GM10266 (cell line): Measurements from ENCODE around the gene HSD17B3.
"Not testable (repeated sequence)": the region's sequence is repeated elsewhere in the genome, so short reads cannot be mapped to it uniquely, and the experiment has no call there.

Experiments used
- DNase-seq: peaks from one replicate; pipeline ENCODE4 v3.0.0; 2012; ENCODE audit errors: extremely low spot score
- TF ChIP-seq, protein P1 (sequence below): IDR thresholded peaks from 2 replicates; pipeline ENCODE4 v1.5.1; 2012; ENCODE audit warnings: mild to moderate bottlenecking, low read depth; ENCODE audit not compliant: control insufficient read depth, insufficient read depth; ENCODE audit errors: missing control alignments

The HSD17B3 gene

DNA sequence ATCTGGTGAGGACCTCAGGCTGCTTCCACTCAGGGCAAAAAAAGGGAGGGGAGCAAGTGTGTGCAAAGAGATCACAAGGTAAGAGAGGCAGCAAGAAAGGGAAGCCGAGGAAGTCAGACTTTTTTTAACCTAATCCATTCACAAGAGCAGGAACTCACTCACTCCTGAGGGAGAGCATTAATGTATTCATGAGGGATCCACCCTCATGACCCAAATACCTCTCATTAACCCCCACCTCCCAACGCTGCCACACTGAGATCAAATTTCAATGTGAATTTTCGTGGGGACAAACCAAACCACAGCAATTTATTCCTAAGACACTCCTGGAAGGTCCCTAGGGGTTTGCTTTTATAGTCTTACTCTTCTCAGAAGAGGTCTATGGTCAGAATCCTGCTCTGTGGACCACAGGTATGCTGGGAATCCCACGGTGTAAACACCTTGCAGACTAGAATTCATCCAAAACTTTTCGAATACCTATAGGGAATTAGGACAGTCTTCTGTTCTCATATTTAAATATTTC is 108.7 kb downstream of the HSD17B3 start:
- no peak for DNase-seq
- TF ChIP-seq, protein P1, sequence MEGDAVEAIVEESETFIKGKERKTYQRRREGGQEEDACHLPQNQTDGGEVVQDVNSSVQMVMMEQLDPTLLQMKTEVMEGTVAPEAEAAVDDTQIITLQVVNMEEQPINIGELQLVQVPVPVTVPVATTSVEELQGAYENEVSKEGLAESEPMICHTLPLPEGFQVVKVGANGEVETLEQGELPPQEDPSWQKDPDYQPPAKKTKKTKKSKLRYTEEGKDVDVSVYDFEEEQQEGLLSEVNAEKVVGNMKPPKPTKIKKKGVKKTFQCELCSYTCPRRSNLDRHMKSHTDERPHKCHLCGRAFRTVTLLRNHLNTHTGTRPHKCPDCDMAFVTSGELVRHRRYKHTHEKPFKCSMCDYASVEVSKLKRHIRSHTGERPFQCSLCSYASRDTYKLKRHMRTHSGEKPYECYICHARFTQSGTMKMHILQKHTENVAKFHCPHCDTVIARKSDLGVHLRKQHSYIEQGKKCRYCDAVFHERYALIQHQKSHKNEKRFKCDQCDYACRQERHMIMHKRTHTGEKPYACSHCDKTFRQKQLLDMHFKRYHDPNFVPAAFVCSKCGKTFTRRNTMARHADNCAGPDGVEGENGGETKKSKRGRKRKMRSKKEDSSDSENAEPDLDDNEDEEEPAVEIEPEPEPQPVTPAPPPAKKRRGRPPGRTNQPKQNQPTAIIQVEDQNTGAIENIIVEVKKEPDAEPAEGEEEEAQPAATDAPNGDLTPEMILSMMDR, result no peak

DNA sequence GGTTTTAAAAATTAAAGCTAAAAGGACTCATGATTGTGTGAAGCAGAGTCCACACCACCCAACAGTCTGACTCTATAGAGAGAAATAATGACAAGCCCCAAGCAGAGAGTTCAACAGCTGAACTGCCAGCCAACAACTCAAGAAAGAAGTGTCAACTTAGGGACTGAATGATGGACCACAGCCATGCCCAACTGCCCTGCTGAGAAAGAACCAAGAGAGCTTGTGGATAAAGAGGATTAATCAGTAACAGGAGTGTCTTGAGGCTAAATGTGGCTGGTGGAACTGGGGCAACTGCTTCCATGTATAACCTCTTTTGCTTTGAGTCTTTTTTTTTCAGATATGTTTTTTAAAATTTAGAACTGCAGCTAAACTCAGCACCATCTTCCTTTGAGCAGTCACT is 109.3 kb downstream of the HSD17B3 start:
- TF ChIP-seq, protein P1, result no peak

DNA sequence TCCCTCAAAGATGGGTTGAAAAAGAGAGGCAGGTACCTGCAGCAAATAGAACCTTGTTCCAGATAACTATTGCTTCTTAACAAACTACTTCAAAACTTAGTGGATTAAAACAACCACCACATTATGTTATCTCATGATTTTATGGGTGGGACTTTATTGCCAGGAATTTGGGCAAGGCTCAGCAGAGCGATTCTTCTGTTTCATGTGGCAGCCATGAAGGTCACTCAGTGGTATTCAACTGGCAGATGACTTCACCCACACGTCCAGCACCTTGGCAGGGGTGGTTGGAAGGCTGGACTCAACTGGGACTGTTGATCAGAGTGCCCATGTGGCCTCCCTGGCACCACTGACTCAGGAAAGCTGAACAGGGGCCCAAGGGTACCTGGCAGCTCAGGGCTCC is 112.0 kb downstream of the HSD17B3 start:
- TF ChIP-seq, protein P1, result no peak
- no peak for DNase-seq

More for the DNA sequence above, 109.3 kb downstream of the HSD17B3 start:
- no peak for DNase-seq

DNA sequence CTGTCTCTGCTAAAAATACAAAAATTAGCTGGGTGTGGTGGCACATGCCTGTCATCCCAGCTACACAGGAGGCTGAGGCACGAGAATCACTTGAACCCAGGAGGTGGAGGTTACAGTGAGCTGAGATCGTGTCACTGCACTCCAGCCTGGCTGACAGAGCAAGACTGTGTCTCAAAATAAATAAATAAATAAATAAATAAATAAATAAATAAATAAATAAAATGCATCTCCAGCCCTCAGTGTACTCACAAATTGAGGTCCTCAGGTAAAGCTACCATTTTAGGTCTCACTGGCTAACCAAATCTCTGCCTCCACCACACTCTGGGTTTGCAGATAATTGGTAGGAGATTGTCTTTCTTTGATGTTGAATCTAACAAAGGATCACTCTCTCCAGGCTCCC is 112.4 kb downstream of the HSD17B3 start:
- not testable (repeated sequence) for DNase-seq

DNA sequence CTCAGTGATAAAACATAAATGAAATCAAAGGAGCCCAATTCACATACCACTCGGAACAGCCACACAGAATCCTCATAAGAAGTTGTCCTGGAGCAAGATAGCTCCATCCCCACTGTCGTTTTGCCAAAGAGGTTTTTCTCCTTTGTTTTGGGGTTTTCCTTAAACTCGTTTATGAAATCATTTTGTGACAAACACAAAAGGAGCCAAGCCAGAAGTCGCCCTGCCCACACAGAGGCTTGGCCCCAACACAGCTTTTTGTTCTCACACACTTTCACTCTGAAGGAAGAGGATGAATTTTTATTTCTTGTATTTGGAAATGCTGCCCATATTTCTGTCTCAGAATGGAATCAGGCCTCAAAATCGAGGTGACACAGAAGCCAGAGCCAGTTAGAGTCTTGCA is 113.4 kb downstream of the HSD17B3 start:
- TF ChIP-seq, protein P1, result no peak
- no peak for DNase-seq

DNA sequence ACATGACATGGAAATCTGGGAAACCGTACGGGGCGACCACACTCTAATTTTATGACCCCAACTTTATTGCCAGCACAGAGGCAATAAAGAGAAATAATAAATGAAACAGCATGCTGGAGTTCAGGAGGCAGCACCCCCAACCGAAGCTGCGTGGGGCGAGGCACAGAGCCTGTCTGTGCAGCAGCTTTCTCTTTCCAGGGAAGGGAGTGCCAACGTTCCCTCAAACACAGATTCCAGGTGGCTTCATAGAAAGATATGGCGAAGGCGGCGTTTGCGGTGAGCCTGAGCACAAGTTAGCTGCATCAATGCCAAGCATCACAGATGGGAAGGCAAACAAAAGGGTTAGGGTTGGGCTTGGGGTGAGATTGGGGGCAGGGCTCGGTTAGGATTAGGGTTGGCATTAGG is 114.8 kb downstream of the HSD17B3 start:
- DNase-seq, result no peak

DNA sequence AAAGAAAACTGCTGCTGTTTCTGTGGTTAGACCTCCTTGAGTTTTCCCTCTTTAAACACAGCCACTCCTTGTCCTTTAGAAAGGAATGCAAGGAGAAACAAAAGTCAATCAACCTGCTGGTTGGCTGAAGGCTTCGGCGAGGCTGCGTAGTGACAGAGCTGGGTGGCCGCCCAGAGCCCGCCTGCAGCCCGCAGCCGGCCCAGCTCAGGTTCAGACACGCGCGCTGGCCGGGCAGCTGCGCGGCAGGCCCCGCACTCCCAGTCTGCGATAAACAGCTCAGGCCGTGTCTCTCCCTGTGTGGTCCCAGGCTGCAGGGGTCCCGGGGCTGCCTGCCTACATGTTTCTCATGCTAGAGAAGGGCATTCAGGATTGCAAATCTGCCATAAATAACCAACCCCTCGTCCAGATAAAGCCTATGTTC is 115.4 kb downstream of the HSD17B3 start:
- TF ChIP-seq, protein P1, result no peak
- no peak for DNase-seq

More for the DNA sequence above, 114.8 kb downstream of the HSD17B3 start:
- TF ChIP-seq, protein P1, result no peak
